GM23338 (cell line): ENCODE measurements around the gene MEAK7.

Source experiments
- CREB1 ChIP-seq: fragments of 250-450 bp; sonication (Bioruptor Pico); IDR thresholded peaks from 2 replicates; pipeline ENCODE4 v1.5.0; 2020; ENCODE audit warnings: low read depth, mild to moderate bottlenecking, moderate library complexity
- CTCF ChIP-seq, 2 experiments: fragments of 200-600 bp in 1 of 2; sonication (generic) in 1 of 2; conservative IDR thresholded peaks; 2 replicates each; pipeline versions ENCODE4 v1.5.1 to v1.6.1; 2016 to 2017; ENCODE audit warnings: antibody characterized with exemption in 2 of 2, low read depth in 2 of 2, mild to moderate bottlenecking in 2 of 2, moderate library complexity in 1 of 2
- ETS1 ChIP-seq: IDR thresholded peaks from 2 replicates; pipeline ENCODE4 v1.6.1; 2016; ENCODE audit warnings: antibody characterized with exemption
- EZH2 ChIP-seq: fragments of 200-600 bp; sonication (generic); IDR thresholded peaks from one replicate; pipeline ENCODE4 v1.8.0; 2017; ENCODE audit warnings: antibody characterized with exemption, mild to moderate bottlenecking, low read depth; ENCODE audit not compliant: unreplicated experiment
- EZH2phosphoT487 ChIP-seq: fragments of 200-600 bp; sonication (generic); IDR thresholded peaks from one replicate; pipeline ENCODE4 v1.8.1; 2018; ENCODE audit warnings: antibody characterized with exemption; ENCODE audit not compliant: unreplicated experiment
- JUNB ChIP-seq: IDR thresholded peaks from one replicate; pipeline ENCODE4 v1.6.1; 2016; ENCODE audit warnings: antibody characterized with exemption; ENCODE audit not compliant: unreplicated experiment
- NANOG ChIP-seq: IDR thresholded peaks from 2 replicates; pipeline ENCODE4 v1.6.1; 2016; ENCODE audit warnings: antibody characterized with exemption, borderline replicate concordance
- POLR2AphosphoS5 ChIP-seq: IDR thresholded peaks from 2 replicates; pipeline ENCODE4 v1.6.1; 2016; ENCODE audit warnings: antibody characterized with exemption, low read depth
- REST ChIP-seq: IDR thresholded peaks from one replicate; pipeline ENCODE4 v1.6.1; 2018; ENCODE audit warnings: antibody characterized with exemption; ENCODE audit not compliant: unreplicated experiment
- STAT1 ChIP-seq: IDR thresholded peaks from one replicate; pipeline ENCODE4 v1.6.1; 2016; ENCODE audit warnings: antibody characterized with exemption; ENCODE audit not compliant: unreplicated experiment
- ZNF114 ChIP-seq: fragments of 250-450 bp; sonication (Bioruptor Pico); IDR thresholded peaks from 2 replicates; pipeline ENCODE4 v1.5.0; 2020; ENCODE audit warnings: mild to moderate bottlenecking, moderate library complexity
- ZNF331 ChIP-seq: fragments of 250-450 bp; sonication (Bioruptor Pico); IDR thresholded peaks from 2 replicates; pipeline ENCODE4 v1.5.0; 2020; ENCODE audit warnings: low read depth, mild to moderate bottlenecking, moderate library complexity
- ZNF462 ChIP-seq: fragments of 250-450 bp; sonication (Bioruptor Pico); IDR thresholded peaks from 2 replicates; pipeline ENCODE4 v1.5.0; 2020; ENCODE audit warnings: mild to moderate bottlenecking, moderate library complexity

GRCh38 chr16:84524346-84524920 lies 20.0 kb upstream of the MEAK7 start:
- no peak for TF ChIP-seq CTCF (conservative IDR thresholded peaks at IDR 0.05; ENCODE audit: low read depth in 2 of 2)
- TF ChIP-seq CREB1: no peak
- TF ChIP-seq ETS1: no peak
- no peak for TF ChIP-seq EZH2phosphoT487
- TF ChIP-seq POLR2AphosphoS5: no peak
- TF ChIP-seq REST: no peak
- no peak for TF ChIP-seq EZH2
- TF ChIP-seq JUNB: no peak
- TF ChIP-seq ZNF114 (CRISPR knock-in tag): no peak
- TF ChIP-seq ZNF462 (CRISPR knock-in tag): no peak
- no peak for TF ChIP-seq STAT1
- no peak for TF ChIP-seq NANOG
- no peak for TF ChIP-seq ZNF331
